HEK293T (cell line): ENCODE data around the gene ACP7.

Experiments
- FOXA1 ChIP-seq: fragments of 450-650 bp; IDR thresholded peaks from 2 replicates; pipeline ENCODE4 v1.6.1; 2016; ENCODE audit warnings: mild to moderate bottlenecking
- FOXK2 ChIP-seq: fragments of 450-650 bp; IDR thresholded peaks from 2 replicates; pipeline ENCODE4 v1.6.1; 2016; ENCODE audit warnings: mild to moderate bottlenecking
- ZNF384 ChIP-seq: fragments of 450-650 bp; IDR thresholded peaks from 2 replicates; pipeline ENCODE4 v1.6.1; 2016

GRCh38 chr19:39038098-39038497 lies 46.1 kb upstream of the ACP7 start:
- TF ChIP-seq ZNF384 = no peak
- no peak for TF ChIP-seq FOXK2
- TF ChIP-seq FOXA1 = no peak
